Stimulated activated CD4-positive, alpha-beta T cell treated with anti-CD3 and anti-CD28 coated beads, TNF-alpha, amount 100 ng/mL, for 24 hours (primary cell): ENCODE measurements around the gene NR4A1.
"Not testable (repeated sequence)": the region's sequence is repeated elsewhere in the genome, so short reads cannot be mapped to it uniquely, and the experiment has no call there.

Experiments
- DNase-seq, 3 experiments: peaks; one replicate each; pipeline ENCODE4 v3.0.0-alpha.2; 2020; ENCODE audit warnings: low read depth in 3 of 3

The NR4A1 gene

GRCh38 chr12:52097045-52097666, 45.9 kb downstream of the NR4A1 start:
- DNase-seq, result no peak

- not testable (repeated sequence) for DNase-seq
These were observed 53.3 kb downstream of the NR4A1 start for GRCh38 chr12:52104431-52105089.
